H9 (cell line): Measurements from ENCODE around the gene MICU1. TPM values are rescaled to one million over a fixed set of nuclear protein-coding genes. Genes with fewer than 3 reads are reported as not detected.

ENCODE experiments used
- DNase-seq: peaks from one replicate; pipeline ENCODE4 v3.0.0-alpha.2; 2017
- H2AFZ ChIP-seq: one replicate; pipeline ENCODE4 v1.6.1; 2013; ENCODE audit warnings: mild to moderate bottlenecking, low read length, control low read depth, moderate library complexity
- H2AK5ac ChIP-seq: 2 replicates; pipeline ENCODE4 v1.6.1; 2013; ENCODE audit warnings: low read length, control low read depth, mixed read lengths; ENCODE audit not compliant: insufficient read length
- H2BK120ac ChIP-seq: one replicate; pipeline ENCODE4 v1.6.1; 2013; ENCODE audit warnings: low read depth, mild to moderate bottlenecking, low read length, control low read depth, inconsistent platforms; ENCODE audit not compliant: poor library complexity, severe bottlenecking
- H2BK12ac ChIP-seq: 2 replicates; pipeline ENCODE4 v1.6.1; 2013; ENCODE audit warnings: low read length, control low read depth, mixed read lengths, low read depth; ENCODE audit not compliant: insufficient read length
- H2BK15ac ChIP-seq: 2 replicates; pipeline ENCODE4 v1.6.1; 2013; ENCODE audit warnings: low read depth, low read length, control low read depth
- H2BK20ac ChIP-seq: one replicate; pipeline ENCODE4 v1.6.1; 2013; ENCODE audit warnings: low read depth, mild to moderate bottlenecking, low read length, control low read depth, inconsistent platforms; ENCODE audit not compliant: poor library complexity, severe bottlenecking
- H2BK5ac ChIP-seq: 2 replicates; pipeline ENCODE4 v1.6.1; 2013; ENCODE audit warnings: low read length, control low read depth, mixed read lengths; ENCODE audit not compliant: insufficient read length
- H3K14ac ChIP-seq: 2 replicates; pipeline ENCODE4 v1.6.1; 2013; ENCODE audit warnings: low read length, control low read depth; ENCODE audit not compliant: insufficient read depth
- H3K18ac ChIP-seq: 2 replicates; pipeline ENCODE4 v1.6.1; 2013; ENCODE audit warnings: low read depth, mild to moderate bottlenecking, mixed read lengths, low read length, control low read depth; ENCODE audit not compliant: insufficient read length
- H3K23ac ChIP-seq: 2 replicates; pipeline ENCODE4 v1.6.1; 2013; ENCODE audit warnings: low read length, control low read depth, mixed read lengths, low read depth; ENCODE audit not compliant: insufficient read length
- H3K23me2 ChIP-seq: 2 replicates; pipeline ENCODE4 v1.6.1; 2013; ENCODE audit warnings: low read depth, mild to moderate bottlenecking, mixed read lengths, low read length, control low read depth; ENCODE audit not compliant: insufficient read length, poor library complexity, severe bottlenecking
- H3K27ac ChIP-seq: 2 replicates; pipeline ENCODE4 v1.5.1; 2013; ENCODE audit warnings: low read length, control low read depth, mixed read lengths, low read depth; ENCODE audit not compliant: insufficient read length
- H3K27me3 ChIP-seq: 2 replicates; pipeline ENCODE4 v1.6.1; 2013; ENCODE audit warnings: low read length, control low read depth, inconsistent platforms; ENCODE audit not compliant: insufficient read depth
- H3K4ac ChIP-seq: 2 replicates; pipeline ENCODE4 v1.6.1; 2013; ENCODE audit warnings: low read depth, mild to moderate bottlenecking, control low read depth, inconsistent platforms, low read length, moderate library complexity
- H3K4me1 ChIP-seq: 2 replicates; pipeline ENCODE4 v1.6.1; 2013; ENCODE audit warnings: low read length, control low read depth, inconsistent platforms; ENCODE audit not compliant: insufficient read depth
- H3K4me2 ChIP-seq: 2 replicates; pipeline ENCODE4 v1.6.1; 2013; ENCODE audit warnings: low read length, control low read depth, mixed read lengths; ENCODE audit not compliant: insufficient read length, insufficient read depth
- H3K56ac ChIP-seq: 2 replicates; pipeline ENCODE4 v1.6.1; 2013; ENCODE audit warnings: low read depth, mild to moderate bottlenecking, mixed read lengths, low read length, control low read depth; ENCODE audit not compliant: insufficient read length
- H3K79me1 ChIP-seq: 2 replicates; pipeline ENCODE4 v1.6.1; 2013; ENCODE audit warnings: low read depth, mild to moderate bottlenecking, moderate library complexity, low read length, control low read depth, inconsistent platforms; ENCODE audit not compliant: insufficient read depth, poor library complexity, severe bottlenecking
- H3K79me2 ChIP-seq: 2 replicates; pipeline ENCODE4 v1.6.1; 2013; ENCODE audit warnings: low read length, control low read depth, inconsistent platforms; ENCODE audit not compliant: insufficient read depth
- H3K9ac ChIP-seq: 2 replicates; pipeline ENCODE4 v1.6.1; 2013; ENCODE audit warnings: low read length, control low read depth, mixed read lengths; ENCODE audit not compliant: insufficient read length; ENCODE audit errors: extremely low read depth
- H3K9me3 ChIP-seq: one replicate; pipeline ENCODE4 v1.6.1; 2013; ENCODE audit warnings: low read depth, low read length, inconsistent platforms; ENCODE audit not compliant: control insufficient read depth
- H3T11ph ChIP-seq: one replicate; pipeline ENCODE4 v1.6.1; 2013; ENCODE audit warnings: mild to moderate bottlenecking, low read length, control low read depth, inconsistent platforms
- H4K20me1 ChIP-seq: one replicate; pipeline ENCODE4 v1.6.1; 2013; ENCODE audit not compliant: control insufficient read depth, insufficient read length, insufficient read depth
- H4K5ac ChIP-seq: 2 replicates; pipeline ENCODE4 v1.6.1; 2013; ENCODE audit warnings: low read depth, mild to moderate bottlenecking, mixed read lengths, low read length, control low read depth; ENCODE audit not compliant: insufficient read length
- H4K8ac ChIP-seq: replicated peaks from 2 replicates; pipeline ENCODE4 v1.6.1; 2013; ENCODE audit warnings: low read length, control low read depth, mixed read lengths, low read depth; ENCODE audit not compliant: insufficient read length
- H4K91ac ChIP-seq: 2 replicates; pipeline ENCODE4 v1.6.1; 2013; ENCODE audit warnings: low read depth, mild to moderate bottlenecking, moderate library complexity, mixed read lengths, low read length, control low read depth; ENCODE audit not compliant: insufficient read length
- H3K27ac Mint-ChIP-seq, 3 experiments: 2 replicates in 2 of 3; 3 replicates in 1 of 3; pipeline ENCODE4 v1.8.0; 2020 to 2021; ENCODE audit warnings: mixed read lengths in 3 of 3, mild to moderate bottlenecking in 1 of 3, moderate library complexity in 1 of 3
- H3K27me3 Mint-ChIP-seq: 2 replicates; pipeline ENCODE4 v1.8.0; 2021; ENCODE audit warnings: low read depth, mild to moderate bottlenecking, moderate library complexity, mixed read lengths
- H3K36me3 Mint-ChIP-seq, 3 experiments: 2 replicates in 2 of 3; 3 replicates in 1 of 3; pipeline ENCODE4 v1.8.0; 2020 to 2021; ENCODE audit warnings: low read depth in 3 of 3, mixed read lengths in 3 of 3; ENCODE audit not compliant: insufficient read depth in 1 of 3
- H3K4me1 Mint-ChIP-seq, 2 experiments: 2 replicates each; pipeline ENCODE4 v1.8.0; 2020; ENCODE audit warnings: mixed read lengths in 2 of 2
- H3K4me3 Mint-ChIP-seq, 2 experiments: 2 replicates in 1 of 2; 3 replicates in 1 of 2; pipeline ENCODE4 v1.8.0; 2020 to 2021; ENCODE audit warnings: mild to moderate bottlenecking in 2 of 2, mixed read lengths in 2 of 2, moderate library complexity in 1 of 2
- H3K9me3 Mint-ChIP-seq, 2 experiments: 2 replicates in 1 of 2; 3 replicates in 1 of 2; pipeline ENCODE4 v1.8.0; 2020; ENCODE audit warnings: mild to moderate bottlenecking in 2 of 2, mixed read lengths in 2 of 2, moderate library complexity in 1 of 2
- CTCF ChIP-seq: fragments of 200-600 bp; sonication (generic); conservative IDR thresholded peaks from 3 replicates; pipeline ENCODE4 v1.8.0; 2021; ENCODE audit warnings: antibody characterized with exemption, mild to moderate bottlenecking
- WGBS: extraction: QIAGEN DNeasy Blood & Tissue Kit; methylation state at CpG from one replicate; pipeline ENCODE4 v1.1.7; 2013; ENCODE audit warnings: missing lambda C conversion rate, low lambda C conversion rate, mixed read lengths; ENCODE audit not compliant: insufficient read length; ENCODE audit errors: extremely low coverage; 5-methylcytosine and 5-hydroxymethylcytosine counted together
- total RNA-seq: library from RNA; stranded (reverse); gene quantifications from 2 replicates; pipeline ENCODE4 v1.2.1, GENCODE V29; 2021

Gene MICU1
- total RNA-seq, 1 experiment from 2014 or later = 33.2 TPM

GRCh38 chr10:72388062-72388461 lies 237.8 kb downstream of the MICU1 start:
- Mint-ChIP-seq H3K4me1 (peaks cover 17 to 18% of the 10 kb centered on the region in 2 experiments), H3K4me3 (no peak overlapping the region), H3K27me3 (no peaks in the 10 kb centered on the region), H3K36me3 (no peaks in the 10 kb centered on the region), H3K27ac (no peak overlapping the region), H3K9me3 (no peaks in the 10 kb centered on the region)
- Histone ChIP-seq H3K27ac (no peak overlapping the region), H3K4me1 (0 out of 2 replicates have a peak, but pooled peaks cover 3% of the 10 kb centered on the region), H3K79me2 (no peaks in the 10 kb centered on the region), H3K9me3 (no peaks in the 10 kb centered on the region), H3K4ac (no peak overlapping the region), H3K27me3 (no peaks in the 10 kb centered on the region), H2BK120ac (no peak overlapping the region), H3K23ac (no peak overlapping the region), H3K23me2 (no peaks in the 10 kb centered on the region), H4K91ac (no peak overlapping the region), H3T11ph (no peak overlapping the region), H2BK5ac (no peak overlapping the region), H3K56ac (no peak overlapping the region), H3K18ac (no peak overlapping the region), H2BK20ac (no peak overlapping the region), H4K8ac (no peak overlapping the region), H2AK5ac (no peak overlapping the region), H2BK15ac (no peak overlapping the region), H3K79me1 (no peaks in the 10 kb centered on the region), H2BK12ac (no peak overlapping the region), H2AFZ (no peak overlapping the region), H4K5ac (no peak overlapping the region), H3K9ac (no peak overlapping the region), H3K4me2 (no peak overlapping the region), H4K20me1 (no peaks in the 10 kb centered on the region), H3K14ac (no peak overlapping the region)
- no CpG with 5 or more reads among the region's 5 CpGs for WGBS
- DNase-seq = no peak
- TF ChIP-seq CTCF = no peak
